Ishikawa (cell line): Measurements from ENCODE around the gene SRRT.

Experiments
- CEBPB ChIP-seq: IDR thresholded peaks from 2 replicates; pipeline ENCODE4 v1.6.1; 2012
- CREB1 ChIP-seq: IDR thresholded peaks from 2 replicates; pipeline ENCODE4 v1.6.1; 2012; ENCODE audit warnings: low read depth
- EGR1 ChIP-seq: IDR thresholded peaks from 2 replicates; pipeline ENCODE4 v1.6.1; 2012
- EP300 ChIP-seq: IDR thresholded peaks from 2 replicates; pipeline ENCODE4 v1.6.1; 2012; ENCODE audit warnings: borderline replicate concordance
- FOXM1 ChIP-seq: IDR thresholded peaks from 2 replicates; pipeline ENCODE4 v1.6.1; 2012; ENCODE audit warnings: low read depth, borderline replicate concordance
- NFIC ChIP-seq: IDR thresholded peaks from 2 replicates; pipeline ENCODE4 v1.6.1; 2012
- RAD21 ChIP-seq: IDR thresholded peaks from 2 replicates; pipeline ENCODE4 v1.6.1; 2012; ENCODE audit warnings: low read depth
- TAF1 ChIP-seq: IDR thresholded peaks from 2 replicates; pipeline ENCODE4 v1.6.1; 2012; ENCODE audit warnings: low read depth, mild to moderate bottlenecking
- TCF12 ChIP-seq: IDR thresholded peaks from 2 replicates; pipeline ENCODE4 v1.6.1; 2012; ENCODE audit warnings: low read depth
- TEAD4 ChIP-seq: IDR thresholded peaks from 2 replicates; pipeline ENCODE4 v1.6.1; 2012
- YY1 ChIP-seq: IDR thresholded peaks from 2 replicates; pipeline ENCODE4 v1.6.1; 2012; ENCODE audit warnings: low read depth
- ZBTB7A ChIP-seq: IDR thresholded peaks from 2 replicates; pipeline ENCODE4 v1.6.1; 2012; ENCODE audit warnings: low read depth
- TF ChIP-seq, protein P1 (sequence below): IDR thresholded peaks from 2 replicates; pipeline ENCODE4 v1.6.1; 2012; ENCODE audit warnings: low read depth, mild to moderate bottlenecking
- TF ChIP-seq, protein P2 (sequence below): IDR thresholded peaks from 2 replicates; pipeline ENCODE4 v1.6.1; 2012
- TF ChIP-seq, protein P3 (sequence below): IDR thresholded peaks from 2 replicates; pipeline ENCODE4 v1.6.1; 2012

SRRT gene

DNA sequence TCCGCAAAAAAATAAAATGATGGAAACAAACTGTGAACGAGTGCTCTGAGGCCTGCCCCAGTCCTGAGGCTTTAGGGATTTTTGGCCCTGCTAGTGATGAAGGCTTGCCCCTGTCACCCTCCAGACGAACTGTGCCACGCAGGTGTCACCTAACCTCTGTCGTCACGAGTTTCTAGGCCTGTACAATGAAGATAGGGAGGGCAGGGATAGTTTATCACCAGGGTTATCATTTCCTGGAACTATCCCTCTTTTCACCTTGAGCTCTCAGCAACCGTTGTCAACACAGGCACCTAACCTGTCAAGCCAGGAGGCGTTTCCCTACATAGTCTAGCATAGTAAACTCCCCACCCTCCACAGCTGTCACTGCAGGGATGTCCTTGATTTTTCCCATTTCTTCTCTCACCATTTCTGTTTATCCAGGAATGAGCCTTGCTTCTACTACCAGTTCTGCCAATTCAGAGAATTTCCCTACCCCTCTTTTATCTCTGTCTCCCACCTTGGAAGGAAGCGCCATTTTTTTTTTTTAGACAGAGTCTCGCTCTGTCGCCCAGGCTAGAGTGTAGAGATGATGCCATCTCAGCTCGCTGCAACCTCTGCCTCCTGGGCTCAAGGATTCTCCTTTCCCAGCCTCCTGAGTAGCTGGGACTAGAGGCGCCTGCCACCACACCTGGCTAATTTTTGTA, 23.0 kb downstream of the SRRT start:
- TF ChIP-seq, protein P1, sequence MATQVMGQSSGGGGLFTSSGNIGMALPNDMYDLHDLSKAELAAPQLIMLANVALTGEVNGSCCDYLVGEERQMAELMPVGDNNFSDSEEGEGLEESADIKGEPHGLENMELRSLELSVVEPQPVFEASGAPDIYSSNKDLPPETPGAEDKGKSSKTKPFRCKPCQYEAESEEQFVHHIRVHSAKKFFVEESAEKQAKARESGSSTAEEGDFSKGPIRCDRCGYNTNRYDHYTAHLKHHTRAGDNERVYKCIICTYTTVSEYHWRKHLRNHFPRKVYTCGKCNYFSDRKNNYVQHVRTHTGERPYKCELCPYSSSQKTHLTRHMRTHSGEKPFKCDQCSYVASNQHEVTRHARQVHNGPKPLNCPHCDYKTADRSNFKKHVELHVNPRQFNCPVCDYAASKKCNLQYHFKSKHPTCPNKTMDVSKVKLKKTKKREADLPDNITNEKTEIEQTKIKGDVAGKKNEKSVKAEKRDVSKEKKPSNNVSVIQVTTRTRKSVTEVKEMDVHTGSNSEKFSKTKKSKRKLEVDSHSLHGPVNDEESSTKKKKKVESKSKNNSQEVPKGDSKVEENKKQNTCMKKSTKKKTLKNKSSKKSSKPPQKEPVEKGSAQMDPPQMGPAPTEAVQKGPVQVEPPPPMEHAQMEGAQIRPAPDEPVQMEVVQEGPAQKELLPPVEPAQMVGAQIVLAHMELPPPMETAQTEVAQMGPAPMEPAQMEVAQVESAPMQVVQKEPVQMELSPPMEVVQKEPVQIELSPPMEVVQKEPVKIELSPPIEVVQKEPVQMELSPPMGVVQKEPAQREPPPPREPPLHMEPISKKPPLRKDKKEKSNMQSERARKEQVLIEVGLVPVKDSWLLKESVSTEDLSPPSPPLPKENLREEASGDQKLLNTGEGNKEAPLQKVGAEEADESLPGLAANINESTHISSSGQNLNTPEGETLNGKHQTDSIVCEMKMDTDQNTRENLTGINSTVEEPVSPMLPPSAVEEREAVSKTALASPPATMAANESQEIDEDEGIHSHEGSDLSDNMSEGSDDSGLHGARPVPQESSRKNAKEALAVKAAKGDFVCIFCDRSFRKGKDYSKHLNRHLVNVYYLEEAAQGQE, result no peak
- no peak for TF ChIP-seq EP300
- no peak for TF ChIP-seq TCF12
- no peak for TF ChIP-seq ZBTB7A
- no peak for TF ChIP-seq NFIC
- TF ChIP-seq FOXM1, result no peak
- TF ChIP-seq TAF1, result no peak
- TF ChIP-seq TEAD4, result no peak
- TF ChIP-seq YY1, result no peak
- TF ChIP-seq, protein P2, sequence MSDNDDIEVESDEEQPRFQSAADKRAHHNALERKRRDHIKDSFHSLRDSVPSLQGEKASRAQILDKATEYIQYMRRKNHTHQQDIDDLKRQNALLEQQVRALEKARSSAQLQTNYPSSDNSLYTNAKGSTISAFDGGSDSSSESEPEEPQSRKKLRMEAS, result no peak
- no peak for TF ChIP-seq CREB1
- TF ChIP-seq RAD21, result no peak
- TF ChIP-seq, protein P3, sequence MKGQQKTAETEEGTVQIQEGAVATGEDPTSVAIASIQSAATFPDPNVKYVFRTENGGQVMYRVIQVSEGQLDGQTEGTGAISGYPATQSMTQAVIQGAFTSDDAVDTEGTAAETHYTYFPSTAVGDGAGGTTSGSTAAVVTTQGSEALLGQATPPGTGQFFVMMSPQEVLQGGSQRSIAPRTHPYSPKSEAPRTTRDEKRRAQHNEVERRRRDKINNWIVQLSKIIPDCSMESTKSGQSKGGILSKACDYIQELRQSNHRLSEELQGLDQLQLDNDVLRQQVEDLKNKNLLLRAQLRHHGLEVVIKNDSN, result no peak
- TF ChIP-seq EGR1, result no peak
- no peak for TF ChIP-seq CEBPB

DNA sequence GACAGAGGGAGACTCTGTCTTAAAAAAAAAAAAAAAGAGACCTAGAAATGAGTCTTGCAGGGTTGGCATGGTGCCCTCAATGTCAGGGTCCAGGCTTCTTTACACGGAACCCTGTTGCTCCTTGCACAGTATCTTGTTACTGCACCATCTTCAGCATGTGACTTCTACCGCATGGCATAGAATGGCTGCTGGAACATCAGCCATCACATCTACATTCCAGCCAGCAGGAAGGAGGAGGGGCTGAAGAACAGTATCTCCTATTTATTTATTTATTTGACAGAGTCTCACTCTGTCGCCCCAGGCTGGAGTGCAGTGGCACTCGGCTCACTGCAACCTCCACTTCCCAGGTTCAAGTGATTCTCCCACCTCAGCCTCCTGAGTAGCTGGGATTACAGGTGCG, 24.5 kb downstream of the SRRT start:
- TF ChIP-seq TCF12 (no peak), YY1 (no peak), CREB1 (no peak), NFIC (no peak), ZBTB7A (no peak), TAF1 (no peak), RAD21 (no peak), EP300 (no peak), CEBPB (no peak), EGR1 (no peak), TEAD4 (no peak), FOXM1 (no peak)
- TF ChIP-seq, protein P1, result no peak
- TF ChIP-seq, protein P3, result no peak
- TF ChIP-seq, protein P2, result no peak

DNA sequence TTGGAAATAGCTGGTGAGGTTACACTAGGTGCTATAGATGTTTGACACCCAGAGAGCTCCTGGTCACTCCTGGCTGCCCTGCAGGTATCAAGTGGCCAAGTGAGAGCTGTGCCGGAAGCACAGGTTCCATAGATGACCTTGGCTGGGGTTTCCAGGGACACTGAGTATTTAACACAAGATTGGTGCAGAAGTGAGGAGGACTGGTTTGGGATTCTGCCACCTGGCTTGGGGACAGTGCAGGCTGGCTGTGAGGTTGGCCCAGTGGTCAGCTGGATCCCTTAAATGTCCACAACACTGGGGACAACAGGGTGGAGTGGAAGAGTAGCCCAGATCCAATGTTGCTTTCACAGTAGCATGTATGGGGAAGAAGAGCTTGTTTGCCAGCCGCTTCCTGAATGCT, 26.1 kb downstream of the SRRT start:
- TF ChIP-seq YY1, result no peak
- no peak for TF ChIP-seq TCF12
- TF ChIP-seq EGR1, result no peak
- TF ChIP-seq, protein P1, result no peak
- TF ChIP-seq CREB1, result no peak
- TF ChIP-seq, protein P3, result no peak
- TF ChIP-seq TEAD4, result no peak
- TF ChIP-seq FOXM1, result no peak
- TF ChIP-seq TAF1, result no peak

DNA sequence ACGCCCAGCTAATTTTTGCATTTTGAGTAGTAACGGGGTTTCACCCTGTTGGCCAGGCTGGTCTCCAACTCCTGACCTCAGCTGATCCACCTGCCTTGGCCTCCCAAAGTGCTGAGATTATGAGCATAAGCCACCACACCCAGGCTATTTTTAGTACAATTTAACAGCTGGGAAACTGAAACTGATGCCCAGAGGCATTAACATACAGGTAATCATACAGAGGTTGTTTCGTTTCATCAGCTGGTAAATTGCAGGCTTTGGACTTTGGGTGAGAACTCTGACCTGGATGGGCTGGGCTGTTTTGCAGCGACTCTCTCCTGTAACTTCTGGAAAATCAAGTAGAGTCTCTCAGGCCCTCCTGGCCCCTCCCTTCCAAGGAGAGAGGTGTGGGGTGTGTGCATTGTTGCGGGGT, 27.0 kb downstream of the SRRT start:
- TF ChIP-seq, protein P2, result no peak
- TF ChIP-seq RAD21 (no peak), TEAD4 (no peak), CEBPB (no peak), ZBTB7A (no peak), YY1 (no peak)
